Measurements from ENCODE around the gene NDUFAB1. TPM values are rescaled to one million over a fixed set of nuclear protein-coding genes. Genes with fewer than 3 reads are reported as not detected.

The NDUFAB1 gene
- total and polyA plus RNA-seq, 4 experiments from 2014 or later = 45.4 to 241 (median 121) TPM

DNA sequence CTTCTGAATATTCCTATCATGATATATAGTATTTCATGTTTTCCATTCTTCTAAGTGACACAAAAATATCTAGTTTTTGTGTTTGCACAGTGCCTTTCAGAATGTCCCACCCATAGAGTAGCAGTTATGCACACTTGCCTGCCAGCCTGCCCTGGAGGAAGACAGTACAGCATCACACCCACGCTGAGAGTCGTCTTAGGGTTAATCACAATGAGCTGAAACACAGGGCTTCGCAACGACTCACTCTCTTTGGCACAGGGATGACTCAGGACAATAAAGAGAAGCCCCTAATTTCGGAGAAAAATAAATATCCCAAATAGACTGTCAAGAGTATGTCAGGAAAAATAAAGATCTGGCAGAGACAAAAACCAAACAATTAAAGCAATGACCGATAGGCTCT, 11.6 kb upstream of the NDUFAB1 start:
- no peak overlapping the region for H3K27ac Mint-ChIP-seq
- peaks cover 16 to 28% of the 10 kb centered on the region in 2 donors for H3K36me3 Mint-ChIP-seq
- POLR2A ChIA-PET (ENCODE audit: partially characterized antibody) = no interaction called here
- DNase-seq = no peak
- no peaks in the 10 kb centered on the region for H3K9me3 Mint-ChIP-seq
- H3K9me3 ChIP-seq (ENCODE audit: control insufficient read depth in 1 of 2, low read length in 2 of 2) = no peaks in the 10 kb centered on the region
- no peaks in the 10 kb centered on the region for H3K27me3 ChIP-seq (ENCODE audit: insufficient read depth, low read length)
- no peaks in the 10 kb centered on the region for H3K4me1 Mint-ChIP-seq
- no peak overlapping the region for H3K4me3 ChIP-seq (ENCODE audit: low read length in 2 of 2)
- H3K27me3 Mint-ChIP-seq = no peaks in the 10 kb centered on the region
- intact Hi-C loops (cut with micrococcal nuclease) = no loop called here
- H3K4me3 Mint-ChIP-seq = no peak overlapping the region
- no peak overlapping the region for H3K27ac ChIP-seq (ENCODE audit: low read depth, low read length)
- CTCF ChIA-PET (ENCODE audit: partially characterized antibody) = interaction anchor here (2.5 kb wide), 1 partner anchor 11 kb away, joined by 7 read pairs; no protein-coding TSS in a partner anchor
- no peaks in the 10 kb centered on the region for H3K4me1 ChIP-seq (ENCODE audit: insufficient read depth, low read length)
- H3K36me3 ChIP-seq (ENCODE audit: insufficient read depth, low read length) = peaks cover 14% of the 10 kb centered on the region

DNA sequence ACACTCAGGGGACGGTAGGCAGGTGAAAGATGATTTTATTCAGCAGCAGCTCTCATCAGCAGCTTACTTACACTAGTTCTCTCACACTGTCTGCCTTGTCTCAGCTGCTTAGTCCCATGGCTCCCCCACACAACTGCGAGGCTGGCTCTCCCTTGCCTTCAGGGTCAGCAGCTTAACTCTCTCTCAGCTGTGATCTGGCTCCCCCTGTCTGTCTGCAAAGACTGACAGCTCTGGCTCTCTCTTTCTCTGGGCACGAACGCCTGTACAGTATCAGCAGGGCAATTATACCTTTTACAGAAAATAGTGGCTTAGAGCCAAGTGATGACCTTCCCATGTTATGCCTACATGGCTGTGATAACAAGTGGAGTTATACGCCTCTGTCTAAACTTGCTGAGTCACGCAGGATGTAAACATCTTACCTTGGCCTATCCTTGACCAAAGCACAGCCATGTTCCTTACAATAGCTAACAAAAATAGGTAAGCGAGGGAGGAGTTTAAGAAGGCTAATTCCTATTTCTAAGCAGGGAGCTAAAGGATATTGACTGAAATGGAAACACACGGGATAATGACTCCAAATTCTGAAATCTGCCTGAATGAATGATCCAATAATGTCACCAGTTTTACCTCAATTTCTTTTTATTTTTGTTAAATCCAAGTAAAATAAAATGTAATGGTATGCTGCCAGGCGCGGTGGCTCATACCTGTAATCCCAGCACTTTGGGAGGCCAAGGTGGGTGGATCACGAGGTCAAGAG, 1.1 kb upstream of the NDUFAB1 start:
- Histone ChIP-seq H3K4me3 (ENCODE audit: low read length in 2 of 2) (no peak overlapping the region), H3K27me3 (ENCODE audit: insufficient read depth, low read length) (no peaks in the 10 kb centered on the region), H3K27ac (ENCODE audit: low read depth, low read length) (no peak overlapping the region), H3K9me3 (ENCODE audit: control insufficient read depth in 1 of 2, low read length in 2 of 2) (no peaks in the 10 kb centered on the region), H3K4me1 (ENCODE audit: insufficient read depth, low read length) (peaks cover 16% of the 10 kb centered on the region), H3K36me3 (ENCODE audit: insufficient read depth, low read length) (peaks cover under 1% of the 10 kb centered on the region)
- no peaks in the 10 kb centered on the region for H3K27me3 Mint-ChIP-seq
- H3K9me3 Mint-ChIP-seq = no peaks in the 10 kb centered on the region
- CTCF ChIA-PET (ENCODE audit: partially characterized antibody) = interaction anchor here (0.7 to 3.0 kb wide), 15 partner anchors 8 to 161 kb away, joined by 3 to 11 read pairs (median 4); partner anchors contain the start of genes EARS2 and UBFD1
- H3K27ac Mint-ChIP-seq = peak overlapping the region in 6 of 7 donors; percentile 1 to 77 (median 49)
- peaks cover 6 to 38% (median 22%) of the 10 kb centered on the region in 4 donors for H3K4me1 Mint-ChIP-seq
- peak overlapping the region; percentile 29 to 86 (median 56) for H3K4me3 Mint-ChIP-seq
- peaks cover 11 to 19% of the 10 kb centered on the region in 2 donors for H3K36me3 Mint-ChIP-seq
- intact Hi-C loops (cut with micrococcal nuclease) = no loop called here
- POLR2A ChIA-PET (ENCODE audit: partially characterized antibody) = interaction anchor here (1.0 to 1.3 kb wide), 4 partner anchors 27 to 87 kb away, joined by 4 to 7 read pairs (median 4); partner anchors contain the start of genes DCTN5, EARS2, GGA2 and PALB2
- no peak for DNase-seq

DNA sequence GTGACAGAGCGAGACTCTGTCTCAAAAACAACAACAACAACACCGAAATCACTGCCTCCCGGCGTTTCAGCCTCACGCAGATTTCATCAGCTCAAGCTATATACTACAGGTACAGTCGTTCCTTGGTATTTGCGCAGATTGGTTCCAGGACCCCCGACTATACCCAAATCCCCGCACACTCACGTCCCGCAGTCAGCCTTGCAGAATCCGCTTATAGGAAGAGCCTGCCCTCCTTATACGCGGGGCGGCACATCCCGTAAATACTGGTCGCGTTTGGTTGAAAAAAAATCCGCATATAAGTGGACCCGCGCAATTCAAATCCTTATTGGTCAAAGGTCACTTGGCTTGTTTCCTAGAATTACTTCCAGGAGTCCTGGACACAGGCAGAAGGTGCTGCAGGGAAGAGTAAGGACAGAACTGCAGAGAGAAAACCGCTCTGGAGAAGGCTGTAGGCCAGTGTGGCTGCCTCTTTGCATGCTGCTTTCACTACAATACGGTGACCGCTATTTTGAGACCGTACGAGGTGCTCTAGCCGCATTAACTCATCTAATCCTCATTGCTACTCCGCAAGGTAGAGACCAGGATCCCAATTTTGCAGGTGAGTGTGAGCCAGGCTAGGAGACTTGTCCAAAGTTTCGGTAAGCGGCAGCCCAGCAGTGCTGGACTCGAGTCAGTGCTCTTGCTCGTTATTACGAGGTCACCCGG, 718 bp downstream of the NDUFAB1 start:
- Histone ChIP-seq H3K4me3 (ENCODE audit: low read length in 2 of 2) (peak overlapping the region; percentile 81 to 91), H3K36me3 (ENCODE audit: insufficient read depth, low read length) (peaks cover 17% of the 10 kb centered on the region), H3K27ac (ENCODE audit: low read depth, low read length) (peak overlapping the region; percentile 84), H3K27me3 (ENCODE audit: insufficient read depth, low read length) (no peaks in the 10 kb centered on the region), H3K4me1 (ENCODE audit: insufficient read depth, low read length) (peaks cover 16% of the 10 kb centered on the region), H3K9me3 (ENCODE audit: control insufficient read depth in 1 of 2, low read length in 2 of 2) (no peaks in the 10 kb centered on the region)
- Mint-ChIP-seq H3K4me1 (peaks cover 14 to 47% (median 30%) of the 10 kb centered on the region in 4 donors), H3K4me3 (peak overlapping the region; percentile 77 to 90 (median 84)), H3K27ac (peak overlapping the region; percentile 64 to 91 (median 77)), H3K27me3 (no peaks in the 10 kb centered on the region), H3K36me3 (peaks cover 18 to 24% of the 10 kb centered on the region in 2 donors), H3K9me3 (no peaks in the 10 kb centered on the region)
- CTCF ChIA-PET (ENCODE audit: partially characterized antibody) = no interaction called here
- intact Hi-C loops (cut with micrococcal nuclease) = no loop called here
- DNase-seq = peak in 2 of 5 donors; percentile 2 to 3
- POLR2A ChIA-PET (ENCODE audit: partially characterized antibody) = no interaction called here

DNA sequence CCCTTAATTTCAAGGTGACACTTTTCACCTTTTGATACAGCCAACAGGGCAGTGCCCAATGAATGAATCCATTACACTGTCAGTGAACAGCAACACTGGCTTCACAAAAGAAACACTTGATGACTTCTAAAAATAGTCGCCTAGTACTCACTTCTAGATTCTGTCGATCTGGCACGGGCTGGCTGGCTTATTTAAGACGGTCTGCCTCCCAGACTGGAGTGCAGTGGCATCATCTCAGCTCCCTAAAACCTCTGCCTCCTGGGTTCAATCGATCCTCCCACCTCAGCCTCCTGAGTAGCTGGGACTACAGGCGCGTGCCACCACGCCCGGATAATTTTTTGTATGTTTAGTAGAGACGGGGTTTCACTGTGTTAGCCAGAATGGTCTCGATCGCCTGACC, 1.9 kb downstream of the NDUFAB1 start:
- Mint-ChIP-seq H3K27me3 (no peaks in the 10 kb centered on the region), H3K4me3 (peak overlapping the region in 3 of 8 donors; percentile 9 to 20 (median 10)), H3K4me1 (peaks cover 16 to 50% (median 33%) of the 10 kb centered on the region in 4 donors), H3K9me3 (no peaks in the 10 kb centered on the region), H3K27ac (peak overlapping the region in 2 of 7 donors; percentile 13 to 16), H3K36me3 (peaks cover 22 to 30% of the 10 kb centered on the region in 2 donors)
- peaks cover 16% of the 10 kb centered on the region for H3K4me1 ChIP-seq (ENCODE audit: insufficient read depth, low read length)
- no peak for DNase-seq
- intact Hi-C loops (cut with micrococcal nuclease) = no loop called here
- CTCF ChIA-PET (ENCODE audit: partially characterized antibody) = no interaction called here
- H3K27me3 ChIP-seq (ENCODE audit: insufficient read depth, low read length) = no peaks in the 10 kb centered on the region
- H3K9me3 ChIP-seq (ENCODE audit: control insufficient read depth in 1 of 2, low read length in 2 of 2) = no peaks in the 10 kb centered on the region
- no peak overlapping the region for H3K4me3 ChIP-seq (ENCODE audit: low read length in 2 of 2)
- peaks cover 18% of the 10 kb centered on the region for H3K36me3 ChIP-seq (ENCODE audit: insufficient read depth, low read length)
- H3K27ac ChIP-seq (ENCODE audit: low read depth, low read length) = no peak overlapping the region
- POLR2A ChIA-PET (ENCODE audit: partially characterized antibody) = no interaction called here

DNA sequence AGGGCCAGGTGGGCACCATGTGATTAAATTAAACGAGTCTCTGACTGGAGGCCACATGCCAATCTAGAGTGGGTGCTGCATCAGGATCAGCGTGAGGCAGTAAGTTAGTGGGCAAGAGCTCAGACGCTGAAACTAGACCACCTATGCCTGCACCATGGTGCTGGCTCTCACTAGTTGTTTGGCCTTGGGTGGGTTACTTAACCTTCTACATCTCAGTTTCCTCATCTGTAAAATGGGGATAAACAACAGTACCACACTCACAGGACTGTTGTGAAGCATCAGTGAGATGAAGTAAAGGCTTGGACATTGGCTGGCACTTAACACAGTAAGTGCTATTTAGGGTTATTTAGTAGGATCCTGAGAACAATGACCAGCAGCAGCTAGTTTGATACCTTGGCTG, 5.9 kb downstream of the NDUFAB1 start:
- H3K36me3 Mint-ChIP-seq = peaks cover 36 to 53% of the 10 kb centered on the region in 2 donors
- CTCF ChIA-PET (ENCODE audit: partially characterized antibody) = no interaction called here
- Histone ChIP-seq H3K27ac (ENCODE audit: low read depth, low read length) (no peak overlapping the region), H3K36me3 (ENCODE audit: insufficient read depth, low read length) (peaks cover 45% of the 10 kb centered on the region), H3K9me3 (ENCODE audit: control insufficient read depth in 1 of 2, low read length in 2 of 2) (no peaks in the 10 kb centered on the region), H3K4me3 (ENCODE audit: low read length in 2 of 2) (no peak overlapping the region), H3K4me1 (ENCODE audit: insufficient read depth, low read length) (peaks cover 12% of the 10 kb centered on the region), H3K27me3 (ENCODE audit: insufficient read depth, low read length) (no peaks in the 10 kb centered on the region)
- DNase-seq = no peak
- no peak overlapping the region for H3K4me3 Mint-ChIP-seq
- peaks cover 10 to 40% (median 26%) of the 10 kb centered on the region in 4 donors for H3K4me1 Mint-ChIP-seq
- POLR2A ChIA-PET (ENCODE audit: partially characterized antibody) = no interaction called here
- intact Hi-C loops (cut with micrococcal nuclease) = no loop called here
- H3K27me3 Mint-ChIP-seq = no peaks in the 10 kb centered on the region
- H3K27ac Mint-ChIP-seq = no peak overlapping the region
- H3K9me3 Mint-ChIP-seq = no peaks in the 10 kb centered on the region

- no peaks in the 10 kb centered on the region for H3K27me3 Mint-ChIP-seq
- no peak for DNase-seq
- Histone ChIP-seq H3K4me3 (ENCODE audit: low read length in 2 of 2) (no peak overlapping the region), H3K4me1 (ENCODE audit: insufficient read depth, low read length) (no peaks in the 10 kb centered on the region), H3K27me3 (ENCODE audit: insufficient read depth, low read length) (no peaks in the 10 kb centered on the region), H3K36me3 (ENCODE audit: insufficient read depth, low read length) (peaks cover 56% of the 10 kb centered on the region), H3K9me3 (ENCODE audit: control insufficient read depth in 1 of 2, low read length in 2 of 2) (no peaks in the 10 kb centered on the region), H3K27ac (ENCODE audit: low read depth, low read length) (no peak overlapping the region)
- H3K4me1 Mint-ChIP-seq = peaks cover 6 to 24% (median 14%) of the 10 kb centered on the region in 4 donors
- no peaks in the 10 kb centered on the region for H3K9me3 Mint-ChIP-seq
- peaks cover 40 to 60% of the 10 kb centered on the region in 2 donors for H3K36me3 Mint-ChIP-seq
- H3K4me3 Mint-ChIP-seq = no peak overlapping the region
- ChIA-PET CTCF (ENCODE audit: partially characterized antibody) (no interaction called here), POLR2A (ENCODE audit: partially characterized antibody) (no interaction called here)
- peak overlapping the region in 1 of 7 donors; percentile 15 for H3K27ac Mint-ChIP-seq
- intact Hi-C loops (cut with micrococcal nuclease) = no loop called here
These were observed 8.4 kb downstream of the NDUFAB1 start for GRCh38 chr16:23587726-23588125.

Data from CD4-positive, alpha-beta memory T cell (primary cell).